WTC11 (cell line): ENCODE results near the gene CD68. TPM values are rescaled to one million over a fixed set of nuclear protein-coding genes. Genes with fewer than 3 reads are reported as not detected.

Source experiments
- ATAC-seq: fragments of 200-7000 bp; cut with Tn5 transposase; 2 replicates; pipeline ENCODE4 v1.10.0; 2021; ENCODE audit warnings: mild to moderate bottlenecking, moderate library complexity
- CTCF ChIA-PET: fragments of 300-600 bp; sonication (Branson Sonifier 250); formaldehyde crosslinking; loops from one replicate; lab custom pipeline; 2021; ENCODE audit warnings: antibody characterized with exemption; lab: Charles Lee
- POLR2A ChIA-PET: fragments of 350-600 bp; sonication (Branson Sonifier 250); formaldehyde crosslinking; loops from one replicate; lab custom pipeline; 2021; ENCODE audit warnings: antibody characterized with exemption; lab: Charles Lee
- DNase-seq: peaks from one replicate; pipeline ENCODE4 v3.0.0; 2021; ENCODE audit warnings: low spot score
- H3K27ac Mint-ChIP-seq: 2 replicates; pipeline ENCODE4 v1.8.0; 2021; ENCODE audit warnings: mixed read lengths
- H3K27me3 Mint-ChIP-seq: 2 replicates; pipeline ENCODE4 v1.8.0; 2021; ENCODE audit warnings: low read depth, mild to moderate bottlenecking, moderate library complexity, mixed read lengths
- H3K36me3 Mint-ChIP-seq: 2 replicates; pipeline ENCODE4 v1.8.0; 2021; ENCODE audit warnings: mixed read lengths
- H3K4me1 Mint-ChIP-seq: 2 replicates; pipeline ENCODE4 v1.8.0; 2022; ENCODE audit warnings: mixed read lengths
- H3K4me3 Mint-ChIP-seq: 2 replicates; pipeline ENCODE4 v1.8.0; 2021; ENCODE audit warnings: mild to moderate bottlenecking, moderate library complexity, mixed read lengths
- H3K9me3 Mint-ChIP-seq: 2 replicates; pipeline ENCODE4 v1.8.0; 2021; ENCODE audit warnings: mixed read lengths
- ARID4B ChIP-seq: sonication (generic); formaldehyde crosslinking; IDR thresholded peaks from 2 replicates; pipeline ENCODE4 v1.8.0; 2023; ENCODE audit warnings: missing genetic modification reagents, mild to moderate bottlenecking, borderline replicate concordance
- E2F4 ChIP-seq: sonication (generic); formaldehyde crosslinking; IDR thresholded peaks from 2 replicates; pipeline ENCODE4 v1.8.1; 2022; ENCODE audit warnings: low read depth, mild to moderate bottlenecking, moderate library complexity, missing genetic modification reagents, borderline replicate concordance
- IRF2 ChIP-seq: sonication (generic); formaldehyde crosslinking; IDR thresholded peaks from 2 replicates; pipeline ENCODE4 v1.8.0; 2022; ENCODE audit warnings: low read depth, missing genetic modification reagents, borderline replicate concordance
- MXD4 ChIP-seq: fragments of 250-450 bp; sonication (Bioruptor Pico); IDR thresholded peaks from 2 replicates; pipeline ENCODE4 v1.8.0; 2021; ENCODE audit warnings: mild to moderate bottlenecking, moderate library complexity, borderline replicate concordance
- MYBL2 ChIP-seq: sonication (generic); formaldehyde crosslinking; IDR thresholded peaks from 2 replicates; pipeline ENCODE4 v1.8.1; 2023; ENCODE audit warnings: mild to moderate bottlenecking, moderate library complexity, missing genetic modification reagents
- NR2C2 ChIP-seq: sonication (generic); formaldehyde crosslinking; IDR thresholded peaks from 2 replicates; pipeline ENCODE4 v1.8.0; 2022; ENCODE audit warnings: mild to moderate bottlenecking, missing genetic modification reagents
- NR3C1 ChIP-seq: sonication (generic); formaldehyde crosslinking; conservative IDR thresholded peaks from 2 replicates; pipeline ENCODE4 v1.8.1; 2023; ENCODE audit warnings: low read depth, mild to moderate bottlenecking, missing genetic modification reagents
- TCF7 ChIP-seq: sonication (generic); formaldehyde crosslinking; IDR thresholded peaks from 2 replicates; pipeline ENCODE4 v1.8.0; 2022; ENCODE audit warnings: mild to moderate bottlenecking, low read depth, missing genetic modification reagents, moderate library complexity
- USF1 ChIP-seq: sonication (generic); formaldehyde crosslinking; IDR thresholded peaks from 2 replicates; pipeline ENCODE4 v1.8.0; 2022; ENCODE audit warnings: mild to moderate bottlenecking, missing genetic modification reagents
- ZMAT4 ChIP-seq: fragments of 250-450 bp; sonication (Bioruptor Pico); IDR thresholded peaks from 2 replicates; pipeline ENCODE4 v1.9.0; 2021; ENCODE audit warnings: mild to moderate bottlenecking
- ZNF263 ChIP-seq: sonication (generic); formaldehyde crosslinking; IDR thresholded peaks from 2 replicates; pipeline ENCODE4 v1.8.1; 2022; ENCODE audit warnings: low read depth, mild to moderate bottlenecking, moderate library complexity, missing genetic modification reagents
- ZNF396 ChIP-seq: fragments of 250-450 bp; sonication (Bioruptor Pico); IDR thresholded peaks from 2 replicates; pipeline ENCODE4 v1.8.0; 2021; ENCODE audit warnings: mild to moderate bottlenecking, moderate library complexity, borderline replicate concordance
- ZNF423 ChIP-seq: fragments of 250-450 bp; sonication (Bioruptor Pico); IDR thresholded peaks from 2 replicates; pipeline ENCODE4 v2.1.2; 2022; ENCODE audit warnings: mild to moderate bottlenecking, moderate library complexity
- ZNF425 ChIP-seq: fragments of 250-450 bp; sonication (Bioruptor Pico); conservative IDR thresholded peaks from 2 replicates; pipeline ENCODE4 v1.9.0; 2021; ENCODE audit warnings: mild to moderate bottlenecking
- total RNA-seq: library from RNA; stranded (reverse); gene quantifications from 3 replicates; pipeline ENCODE4 v1.2.3, GENCODE V29; 2021

CD68 gene
- total RNA-seq, 1 experiment from 2014 or later = 0.72 TPM

GRCh38 chr17:7586673-7587419, 7.4 kb downstream of the CD68 start:
- CTCF ChIA-PET = interaction anchor here (0.6 to 4.3 kb wide), 8 partner anchors 8 to 130 kb away, joined by 3 to 61 read pairs (median 4); partner anchors contain the start of genes FXR2, TNFSF13, TP53 and WRAP53

GRCh38 chr17:7587420-7588151, 8.1 kb downstream of the CD68 start:
- Mint-ChIP-seq H3K9me3 (no peaks in the 10 kb centered on the region), H3K4me3 (peak overlapping the region; percentile 70), H3K4me1 (peaks cover 43% of the 10 kb centered on the region), H3K27ac (peak overlapping the region; percentile 38), H3K27me3 (no peaks in the 10 kb centered on the region), H3K36me3 (peaks cover 26% of the 10 kb centered on the region)
- no peak for TF ChIP-seq E2F4 (CRISPR knock-in tag)
- no peak for TF ChIP-seq NR2C2 (CRISPR knock-in tag)
- no peak for TF ChIP-seq ZNF423 (CRISPR knock-in tag)
- no peak for TF ChIP-seq MYBL2
- TF ChIP-seq TCF7 = no peak
- TF ChIP-seq ZMAT4 (CRISPR knock-in tag) = no peak
- no peak for TF ChIP-seq ZNF396 (CRISPR knock-in tag)
- DNase-seq (no peak), ATAC-seq (no peak)
- CTCF ChIA-PET = interaction anchor here (0.6 to 4.3 kb wide), 8 partner anchors 9 to 129 kb away, joined by 3 to 61 read pairs (median 4); partner anchors contain the start of genes FXR2, TNFSF13, TP53 and WRAP53
- POLR2A ChIA-PET = interaction anchor here (0.9 to 4.6 kb wide), 3 partner anchors 99 to 258 kb away, joined by 3 to 41 read pairs (median 3); partner anchors contain the start of genes NEURL4, TP53 and WRAP53

More at GRCh38 chr17:7586673-7587419, 7.4 kb downstream of the CD68 start:
- Mint-ChIP-seq H3K4me1 (peaks cover 47% of the 10 kb centered on the region), H3K36me3 (peaks cover 19% of the 10 kb centered on the region), H3K27ac (peak overlapping the region; percentile 38), H3K9me3 (no peaks in the 10 kb centered on the region), H3K4me3 (no peak overlapping the region), H3K27me3 (no peaks in the 10 kb centered on the region)
- POLR2A ChIA-PET = interaction anchor here (0.9 to 1.0 kb wide), 2 partner anchors 100 to 257 kb away, joined by 3 read pairs; partner anchors contain the start of gene NEURL4
- TF ChIP-seq IRF2 (CRISPR knock-in tag) (no peak), ZNF425 (CRISPR knock-in tag) (no peak), ZNF263 (CRISPR knock-in tag) (no peak)
- no peak for ATAC-seq
- peak; percentile 45 for DNase-seq

- ChIA-PET POLR2A (interaction anchor here (0.6 to 4.6 kb wide), 18 partner anchors 9 to 186 kb away, joined by 3 to 41 read pairs (median 4); partner anchors contain the start of genes ATP1B2, CD68, EFNB3 and SAT2), CTCF (interaction anchor here (0.6 to 4.3 kb wide), 53 partner anchors 9 to 375 kb away, joined by 3 to 61 read pairs (median 5); partner anchors contain the start of genes ACAP1, ATP1B2, CD68 and DNAH2)
- Mint-ChIP-seq H3K36me3 (peaks cover 35% of the 10 kb centered on the region), H3K9me3 (no peaks in the 10 kb centered on the region), H3K27me3 (no peaks in the 10 kb centered on the region), H3K27ac (no peak overlapping the region), H3K4me1 (peaks cover 39% of the 10 kb centered on the region), H3K4me3 (peak overlapping the region; percentile 70)
- no peak for DNase-seq
- TF ChIP-seq MXD4 = no peak
- TF ChIP-seq NR3C1 (CRISPR knock-in tag) = no peak
- no peak for TF ChIP-seq ARID4B (CRISPR knock-in tag)
- 0 out of 2 replicates have a peak, but pooled peaks have one; percentile 25 for TF ChIP-seq USF1 (CRISPR knock-in tag)
- ATAC-seq = peak; percentile 1
Measured at GRCh38 chr17:7588553-7589203, 9.2 kb downstream of the CD68 start.
